ENCODE results near the gene MAN2A2. TPM values are rescaled to one million over a fixed set of nuclear protein-coding genes. Genes with fewer than 3 reads are reported as not detected.

The MAN2A2 gene
- total and polyA plus RNA-seq, 8 donors, result 2.9 to 286 (median 46.7) TPM

GRCh38 chr15:90885432-90886290 lies 17.4 kb upstream of the MAN2A2 start:
- no peaks in the 10 kb centered on the region for H3K9me3 ChIP-seq
- TF ChIP-seq CTCF (IDR thresholded peaks at IDR 0.05), result peak in 5 of 7 experiments; percentile 82 to 99 (median 93)
- no peak for TF ChIP-seq EP300 (IDR thresholded peaks at IDR 0.05)
- TF ChIP-seq POLR2AphosphoS5 (IDR thresholded peaks at IDR 0.05), result peak in 1 of 3 donors; percentile 34
- peak overlapping the region; percentile 55 to 62 (median 56) for H3K4me3 ChIP-seq
- WGBS, 5 donors, result 38 to 69% (median 54%) methylated on average over 9 to 23 of the region's 23 CpGs
- peak; percentile 77 to 91 for DNase-seq
- H3K27ac ChIP-seq, result peak overlapping the region in 4 of 5 donors; percentile 91 to 96 (median 92)
- H3K36me3 ChIP-seq, result peaks cover 28 to 60% (median 45%) of the 10 kb centered on the region in 4 donors
- no peaks in the 10 kb centered on the region for H3K27me3 ChIP-seq
- H3K4me1 ChIP-seq, result peaks cover 29 to 49% (median 43%) of the 10 kb centered on the region in 4 donors
- intact Hi-C loops (cut with DNase I; ENCODE audit: low total_unique reads), result loop anchor here (5.0 kb wide), 1 partner anchor 233 kb away; no protein-coding TSS in a partner anchor

GRCh38 chr15:90886291-90886614 lies 16.8 kb upstream of the MAN2A2 start:
- H3K4me1 ChIP-seq, result peaks cover 29 to 49% (median 43%) of the 10 kb centered on the region in 4 donors
- WGBS, 5 donors, result 17 to 31% (median 22%) methylated on average over 5 of the region's 5 CpGs
- H3K27ac ChIP-seq, result peak overlapping the region in 3 of 5 donors; percentile 92 to 96 (median 92)
- peak overlapping the region in 3 of 4 donors; percentile 55 to 62 (median 58) for H3K4me3 ChIP-seq
- no peaks in the 10 kb centered on the region for H3K27me3 ChIP-seq
- no peak for TF ChIP-seq POLR2A (IDR thresholded peaks at IDR 0.05)
- TF ChIP-seq CTCF (IDR thresholded peaks at IDR 0.05), result peak in 1 of 7 experiments; percentile 56
- no peak for TF ChIP-seq EP300 (IDR thresholded peaks at IDR 0.05)
- no peak for TF ChIP-seq POLR2AphosphoS5 (IDR thresholded peaks at IDR 0.05)
- intact Hi-C loops (cut with DNase I; ENCODE audit: low total_unique reads), result loop anchor here (5.0 kb wide), 1 partner anchor 234 kb away; no protein-coding TSS in a partner anchor
- no peak for DNase-seq
- H3K36me3 ChIP-seq, result peaks cover 28 to 60% (median 45%) of the 10 kb centered on the region in 4 donors
- no peaks in the 10 kb centered on the region for H3K9me3 ChIP-seq

GRCh38 chr15:90887037-90887481 lies 16.0 kb upstream of the MAN2A2 start:
- Histone ChIP-seq H3K27me3 (no peaks in the 10 kb centered on the region), H3K4me3 (no peak overlapping the region), H3K27ac (peak overlapping the region in 1 of 5 donors; percentile 92), H3K9me3 (no peaks in the 10 kb centered on the region), H3K36me3 (peaks cover 28 to 60% (median 45%) of the 10 kb centered on the region in 4 donors), H3K4me1 (peaks cover 29 to 49% (median 43%) of the 10 kb centered on the region in 4 donors)
- TF ChIP-seq POLR2AphosphoS5 (IDR thresholded peaks at IDR 0.05) (no peak), EP300 (IDR thresholded peaks at IDR 0.05) (no peak), POLR2A (IDR thresholded peaks at IDR 0.05) (no peak), CTCF (IDR thresholded peaks at IDR 0.05) (no peak)
- 79 to 94% (median 92%) methylated on average over 4 to 13 of the region's 13 CpGs for WGBS, 5 donors
- no peak for DNase-seq
- intact Hi-C loops (cut with DNase I; ENCODE audit: low total_unique reads), result loop anchor here (5.0 kb wide), 1 partner anchor 235 kb away; no protein-coding TSS in a partner anchor

- no peak overlapping the region for H3K27ac ChIP-seq
- peaks cover 14 to 27% (median 27%) of the 10 kb centered on the region in 4 donors for H3K4me1 ChIP-seq
- TF ChIP-seq EP300 (IDR thresholded peaks at IDR 0.05) (no peak), POLR2AphosphoS5 (IDR thresholded peaks at IDR 0.05) (no peak), POLR2A (IDR thresholded peaks at IDR 0.05) (no peak), CTCF (IDR thresholded peaks at IDR 0.05) (no peak)
- intact Hi-C loops (cut with DNase I; ENCODE audit: low total_unique reads), result loop anchor here (5.0 kb wide), 1 partner anchor 237 kb away; no protein-coding TSS in a partner anchor
- H3K4me3 ChIP-seq, result no peak overlapping the region
- H3K9me3 ChIP-seq, result no peaks in the 10 kb centered on the region
- H3K27me3 ChIP-seq, result no peaks in the 10 kb centered on the region
- peaks cover 46 to 74% (median 62%) of the 10 kb centered on the region in 4 donors for H3K36me3 ChIP-seq
- WGBS, 5 donors, result 62 to 80% (median 78%) methylated on average over 9 to 18 of the region's 18 CpGs
- DNase-seq, result no peak
Observed at GRCh38 chr15:90889313-90889730, 13.8 kb upstream of the MAN2A2 start.

Measured in stomach (tissue), 9 donors.